ENCODE measurements around the gene HIGD1A. TPM values are rescaled to one million over a fixed set of nuclear protein-coding genes. Genes with fewer than 3 reads are reported as not detected.

Gene HIGD1A
- total and polyA plus RNA-seq, 2 experiments from 2014 or later: 102 to 144 TPM

DNA sequence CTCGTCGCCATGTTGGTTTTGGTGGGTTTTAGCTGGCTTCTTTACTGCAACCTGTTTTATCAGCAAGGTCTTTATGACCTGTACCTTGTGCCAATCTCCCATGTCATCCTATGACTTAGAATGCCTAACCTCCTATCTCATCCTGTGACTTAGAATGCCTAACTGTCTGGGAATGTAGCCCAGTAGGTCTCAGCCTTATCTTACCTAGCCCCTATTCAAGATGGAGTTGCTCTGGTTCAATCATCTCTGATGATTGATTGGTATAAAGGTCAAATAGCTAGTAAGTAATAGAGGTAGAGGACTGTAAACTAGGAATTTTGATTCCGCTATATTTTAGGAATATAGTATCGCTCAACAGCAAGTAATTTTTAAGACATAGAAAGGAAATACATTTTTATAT, 3.6 kb upstream of the HIGD1A start:
- Histone ChIP-seq H3K4me3 (no peak overlapping the region), H3K36me3 (ENCODE audit: insufficient read depth) (no peaks in the 10 kb centered on the region), H3F3A (replicated peaks; ENCODE audit: low read depth) (peaks cover 6% of the 10 kb centered on the region; the same call in 1 of the 2 replicates), H3K27me3 (ENCODE audit: insufficient read depth) (peaks cover 19% of the 10 kb centered on the region), H3K9me2 (ENCODE audit: insufficient read depth) (no peaks in the 10 kb centered on the region), H2AFZ (no peak overlapping the region), H3K27ac (ENCODE audit: low read depth) (no peak overlapping the region), H3K79me2 (replicated peaks; ENCODE audit: insufficient read depth) (peaks cover 8% of the 10 kb centered on the region), H3K4me1 (ENCODE audit: insufficient read depth) (peaks cover 13% of the 10 kb centered on the region), H3K4me2 (no peak overlapping the region), H4K20me1 (replicated peaks; ENCODE audit: insufficient read depth) (no peaks in the 10 kb centered on the region; the same call in 1 of the 2 replicates)
- Mint-ChIP-seq H3K4me3 (no peak overlapping the region), H3K36me3 (ENCODE audit: low read depth) (peaks cover 2% of the 10 kb centered on the region; the same call in 2 of the 3 replicates), H3K4me1 (peaks cover 12% of the 10 kb centered on the region), H3K27ac (no peak overlapping the region), H3K27me3 (ENCODE audit: insufficient read depth, low read depth, poor library complexity) (peaks cover 19% of the 10 kb centered on the region), H3K9me3 (no peaks in the 10 kb centered on the region)
- no peak for DNase-seq (ENCODE audit: low spot score)
- ATAC-seq: no peak
- TF ChIP-seq, protein P1, sequence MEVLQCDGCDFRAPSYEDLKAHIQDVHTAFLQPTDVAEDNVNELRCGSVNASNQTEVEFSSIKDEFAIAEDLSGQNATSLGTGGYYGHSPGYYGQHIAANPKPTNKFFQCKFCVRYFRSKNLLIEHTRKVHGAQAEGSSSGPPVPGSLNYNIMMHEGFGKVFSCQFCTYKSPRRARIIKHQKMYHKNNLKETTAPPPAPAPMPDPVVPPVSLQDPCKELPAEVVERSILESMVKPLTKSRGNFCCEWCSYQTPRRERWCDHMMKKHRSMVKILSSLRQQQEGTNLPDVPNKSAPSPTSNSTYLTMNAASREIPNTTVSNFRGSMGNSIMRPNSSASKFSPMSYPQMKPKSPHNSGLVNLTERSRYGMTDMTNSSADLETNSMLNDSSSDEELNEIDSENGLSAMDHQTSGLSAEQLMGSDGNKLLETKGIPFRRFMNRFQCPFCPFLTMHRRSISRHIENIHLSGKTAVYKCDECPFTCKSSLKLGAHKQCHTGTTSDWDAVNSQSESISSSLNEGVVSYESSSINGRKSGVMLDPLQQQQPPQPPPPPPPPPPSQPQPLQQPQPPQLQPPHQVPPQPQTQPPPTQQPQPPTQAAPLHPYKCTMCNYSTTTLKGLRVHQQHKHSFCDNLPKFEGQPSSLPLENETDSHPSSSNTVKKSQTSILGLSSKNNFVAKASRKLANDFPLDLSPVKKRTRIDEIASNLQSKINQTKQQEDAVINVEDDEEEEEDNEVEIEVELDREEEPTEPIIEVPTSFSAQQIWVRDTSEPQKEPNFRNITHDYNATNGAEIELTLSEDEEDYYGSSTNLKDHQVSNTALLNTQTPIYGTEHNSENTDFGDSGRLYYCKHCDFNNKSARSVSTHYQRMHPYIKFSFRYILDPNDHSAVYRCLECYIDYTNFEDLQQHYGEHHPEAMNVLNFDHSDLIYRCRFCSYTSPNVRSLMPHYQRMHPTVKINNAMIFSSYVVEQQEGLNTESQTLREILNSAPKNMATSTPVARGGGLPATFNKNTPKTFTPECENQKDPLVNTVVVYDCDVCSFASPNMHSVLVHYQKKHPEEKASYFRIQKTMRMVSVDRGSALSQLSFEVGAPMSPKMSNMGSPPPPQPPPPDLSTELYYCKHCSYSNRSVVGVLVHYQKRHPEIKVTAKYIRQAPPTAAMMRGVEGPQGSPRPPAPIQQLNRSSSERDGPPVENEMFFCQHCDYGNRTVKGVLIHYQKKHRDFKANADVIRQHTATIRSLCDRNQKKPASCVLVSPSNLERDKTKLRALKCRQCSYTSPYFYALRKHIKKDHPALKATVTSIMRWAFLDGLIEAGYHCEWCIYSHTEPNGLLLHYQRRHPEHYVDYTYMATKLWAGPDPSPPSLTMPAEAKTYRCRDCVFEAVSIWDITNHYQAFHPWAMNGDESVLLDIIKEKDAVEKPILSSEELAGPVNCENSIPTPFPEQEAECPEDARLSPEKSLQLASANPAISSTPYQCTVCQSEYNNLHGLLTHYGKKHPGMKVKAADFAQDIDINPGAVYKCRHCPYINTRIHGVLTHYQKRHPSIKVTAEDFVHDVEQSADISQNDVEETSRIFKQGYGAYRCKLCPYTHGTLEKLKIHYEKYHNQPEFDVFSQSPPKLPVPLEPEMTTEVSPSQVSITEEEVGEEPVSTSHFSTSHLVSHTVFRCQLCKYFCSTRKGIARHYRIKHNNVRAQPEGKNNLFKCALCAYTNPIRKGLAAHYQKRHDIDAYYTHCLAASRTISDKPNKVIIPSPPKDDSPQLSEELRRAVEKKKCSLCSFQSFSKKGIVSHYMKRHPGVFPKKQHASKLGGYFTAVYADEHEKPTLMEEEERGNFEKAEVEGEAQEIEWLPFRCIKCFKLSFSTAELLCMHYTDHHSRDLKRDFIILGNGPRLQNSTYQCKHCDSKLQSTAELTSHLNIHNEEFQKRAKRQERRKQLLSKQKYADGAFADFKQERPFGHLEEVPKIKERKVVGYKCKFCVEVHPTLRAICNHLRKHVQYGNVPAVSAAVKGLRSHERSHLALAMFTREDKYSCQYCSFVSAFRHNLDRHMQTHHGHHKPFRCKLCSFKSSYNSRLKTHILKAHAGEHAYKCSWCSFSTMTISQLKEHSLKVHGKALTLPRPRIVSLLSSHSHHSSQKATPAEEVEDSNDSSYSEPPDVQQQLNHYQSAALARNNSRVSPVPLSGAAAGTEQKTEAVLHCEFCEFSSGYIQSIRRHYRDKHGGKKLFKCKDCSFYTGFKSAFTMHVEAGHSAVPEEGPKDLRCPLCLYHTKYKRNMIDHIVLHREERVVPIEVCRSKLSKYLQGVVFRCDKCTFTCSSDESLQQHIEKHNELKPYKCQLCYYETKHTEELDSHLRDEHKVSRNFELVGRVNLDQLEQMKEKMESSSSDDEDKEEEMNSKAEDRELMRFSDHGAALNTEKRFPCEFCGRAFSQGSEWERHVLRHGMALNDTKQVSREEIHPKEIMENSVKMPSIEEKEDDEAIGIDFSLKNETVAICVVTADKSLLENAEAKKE (CRISPR knock-in tag; IDR thresholded peaks at IDR 0.05): no peak

DNA sequence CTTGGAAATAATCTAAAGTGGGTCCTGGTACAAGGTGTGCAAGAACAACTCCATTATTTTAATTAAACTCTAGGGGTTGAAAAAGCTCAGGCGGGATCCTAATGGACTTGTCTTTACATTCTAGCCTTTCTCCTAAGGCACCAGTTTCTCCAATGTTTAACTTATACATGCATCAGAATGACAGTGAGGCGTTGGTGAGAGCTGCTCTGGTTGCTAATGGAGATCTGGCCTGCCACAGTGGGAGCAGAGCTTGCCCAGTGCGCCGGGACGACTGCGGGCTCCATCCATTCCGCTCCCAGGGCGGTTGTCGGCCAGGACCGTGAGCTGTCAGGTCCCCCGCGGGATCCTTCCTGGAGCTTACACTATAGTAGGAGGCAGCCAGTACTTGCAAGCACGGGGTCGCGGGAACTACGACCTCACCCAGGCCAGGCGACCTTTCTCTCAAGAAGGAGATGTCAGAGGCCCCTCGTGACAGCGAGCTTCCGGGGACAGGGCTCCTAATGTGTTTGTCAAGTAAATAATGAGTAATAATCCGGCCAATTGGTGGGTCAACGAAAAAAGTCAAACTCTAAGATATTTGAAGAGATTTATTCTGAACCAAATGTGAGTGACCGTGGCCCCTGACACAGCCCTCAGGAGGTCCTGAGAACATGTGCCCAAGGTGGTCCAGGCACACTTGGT, 991 bp upstream of the HIGD1A start:
- H3K9me3 Mint-ChIP-seq: no peaks in the 10 kb centered on the region
- H3K4me3 ChIP-seq: peak overlapping the region; percentile 92
- no peaks in the 10 kb centered on the region for H3K36me3 ChIP-seq (ENCODE audit: insufficient read depth)
- H3F3A ChIP-seq (replicated peaks; ENCODE audit: low read depth): peaks cover 6% of the 10 kb centered on the region; the same call in 1 of the 2 replicates
- peak overlapping the region; percentile 94 for H3K4me2 ChIP-seq
- H2AFZ ChIP-seq: peak overlapping the region; percentile 96
- DNase-seq (ENCODE audit: low spot score): peak; percentile 67
- peaks cover 13% of the 10 kb centered on the region for H3K36me3 Mint-ChIP-seq (ENCODE audit: low read depth)
- TF ChIP-seq NANOG (IDR thresholded peaks at IDR 0.05; ENCODE audit: borderline replicate concordance) (no peak), POLR2AphosphoS5 (IDR thresholded peaks at IDR 0.05; ENCODE audit: low read depth) (no peak), CREB1 (CRISPR knock-in tag; IDR thresholded peaks at IDR 0.05; ENCODE audit: low read depth) (no peak)
- H3K9me2 ChIP-seq (ENCODE audit: insufficient read depth): no peaks in the 10 kb centered on the region
- peak; percentile 52 for ATAC-seq
- peaks cover 35% of the 10 kb centered on the region for H3K79me2 ChIP-seq (replicated peaks; ENCODE audit: insufficient read depth)
- H3K27me3 ChIP-seq (ENCODE audit: insufficient read depth): peaks cover 19% of the 10 kb centered on the region
- no peak overlapping the region for H3K27ac ChIP-seq (ENCODE audit: low read depth)
- peak overlapping the region; percentile 95 for H3K4me3 Mint-ChIP-seq
- H3K4me1 ChIP-seq (ENCODE audit: insufficient read depth): peaks cover 18% of the 10 kb centered on the region
- H3K4me1 Mint-ChIP-seq: peaks cover 29% of the 10 kb centered on the region
- peaks cover 17% of the 10 kb centered on the region for H3K27me3 Mint-ChIP-seq (ENCODE audit: insufficient read depth, low read depth, poor library complexity)
- no peaks in the 10 kb centered on the region; the same call in 1 of the 2 replicates for H4K20me1 ChIP-seq (replicated peaks; ENCODE audit: insufficient read depth)
- H3K27ac Mint-ChIP-seq: no peak overlapping the region
